DND-41 (cell line): ENCODE measurements around the gene IGLL5.

Experiments used
- ATAC-seq: fragments of 200-7000 bp; cut with Tn5 transposase; 3 replicates; pipeline ENCODE4 v1.9.1; 2021; ENCODE audit warnings: low read depth; ENCODE audit not compliant: insufficient read depth
- DNase-seq: peaks from one replicate; pipeline ENCODE4 v3.0.0-alpha.2; 2020
- H2AFZ ChIP-seq: 2 replicates; pipeline ENCODE4 v1.6.0; 2012; ENCODE audit warnings: low read depth, low read length
- H3K27ac ChIP-seq: 2 replicates; pipeline ENCODE4 v1.5.1; 2012; ENCODE audit warnings: low read length, inconsistent platforms
- H3K27me3 ChIP-seq: fragments of 200-600 bp; sonication (generic); 2 replicates; pipeline ENCODE4 v1.6.0; 2012; ENCODE audit warnings: low read length, mild to moderate bottlenecking, inconsistent platforms; ENCODE audit not compliant: insufficient read depth, poor library complexity
- H3K36me3 ChIP-seq: 2 replicates; pipeline ENCODE4 v1.5.1; 2012; ENCODE audit warnings: low read length, inconsistent platforms; ENCODE audit not compliant: insufficient read depth
- H3K4me1 ChIP-seq: 2 replicates; pipeline ENCODE4 v1.5.1; 2012; ENCODE audit warnings: mild to moderate bottlenecking, low read length; ENCODE audit not compliant: insufficient read depth
- H3K4me2 ChIP-seq: 2 replicates; pipeline ENCODE4 v1.6.0; 2012; ENCODE audit warnings: mild to moderate bottlenecking, moderate library complexity, low read length, inconsistent platforms; ENCODE audit not compliant: insufficient read depth
- H3K4me3 ChIP-seq, 2 experiments: fragments of 200-600 bp in 1 of 2; shearing (Covaris generic) in 1 of 2; 2 replicates each; pipeline ENCODE4 v1.5.1; 2012 to 2016; ENCODE audit warnings: inconsistent platforms in 2 of 2, low read length in 2 of 2, mild to moderate bottlenecking in 2 of 2, low read depth in 1 of 2, moderate library complexity in 1 of 2
- H3K79me2 ChIP-seq: 2 replicates; pipeline ENCODE4 v1.6.0; 2012; ENCODE audit warnings: low read length, inconsistent platforms; ENCODE audit not compliant: insufficient read depth
- H3K9ac ChIP-seq: 2 replicates; pipeline ENCODE4 v1.6.0; 2012; ENCODE audit warnings: low read depth, mild to moderate bottlenecking, inconsistent platforms, low read length, moderate library complexity
- H3K9me3 ChIP-seq: 2 replicates; pipeline ENCODE4 v1.5.1; 2012; ENCODE audit warnings: low read length, moderate library complexity, mild to moderate bottlenecking, inconsistent platforms; ENCODE audit not compliant: insufficient read depth, severe bottlenecking
- H4K20me1 ChIP-seq: 2 replicates; pipeline ENCODE4 v1.6.0; 2012; ENCODE audit warnings: low read length; ENCODE audit not compliant: insufficient read depth
- EZH2 ChIP-seq: IDR thresholded peaks from 3 replicates; pipeline ENCODE4 v1.6.1; 2012; ENCODE audit warnings: borderline replicate concordance, low read depth, mild to moderate bottlenecking, moderate library complexity, low read length, inconsistent platforms; ENCODE audit not compliant: severe bottlenecking
- TF ChIP-seq, protein P1 (sequence below): IDR thresholded peaks from 2 replicates; pipeline ENCODE4 v1.5.1; 2012; ENCODE audit warnings: borderline replicate concordance, low read length, moderate library complexity, mild to moderate bottlenecking; ENCODE audit not compliant: poor library complexity, severe bottlenecking; ENCODE audit errors: extremely low read depth

The IGLL5 gene

DNA sequence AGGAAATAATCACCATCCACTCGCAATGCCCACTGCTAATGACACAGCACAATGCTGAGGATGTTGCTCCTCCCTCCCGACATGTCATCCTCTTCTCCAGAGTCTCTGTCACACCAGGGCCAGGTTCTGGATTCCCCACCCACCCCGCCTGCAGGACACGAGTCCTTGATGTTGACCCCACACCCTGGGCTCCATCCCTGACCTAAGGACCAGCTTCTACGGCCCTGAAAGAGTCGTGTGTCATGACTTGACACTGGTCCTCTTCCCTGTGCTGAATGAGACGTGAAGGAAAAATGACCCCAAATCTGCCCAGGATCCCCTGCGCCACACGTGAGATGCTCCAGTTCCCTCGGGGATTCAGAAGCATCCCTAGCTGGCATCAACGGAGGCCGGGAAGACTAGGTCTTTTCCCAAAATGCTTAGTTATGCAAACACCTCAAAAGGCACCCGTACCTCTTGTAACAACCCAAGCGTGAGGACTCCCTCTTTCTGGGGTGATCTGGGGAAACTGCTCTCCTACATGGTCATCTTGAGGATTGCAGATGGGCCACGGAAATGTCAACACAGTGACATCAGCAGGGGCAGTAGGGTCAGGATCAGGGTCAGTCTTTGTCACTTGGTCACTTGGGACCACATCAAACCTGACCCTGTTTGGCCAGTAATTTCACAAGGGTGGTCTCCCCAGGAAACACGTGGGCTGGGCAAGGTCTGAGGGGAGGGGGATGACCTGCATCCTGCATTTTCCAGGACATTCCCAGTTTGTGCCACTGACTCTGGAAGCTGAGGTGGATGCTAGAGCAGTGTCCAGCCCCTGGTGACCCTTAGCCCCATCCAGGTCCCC lies 42.0 kb downstream of the IGLL5 start:
- Histone ChIP-seq H2AFZ (no peak overlapping the region), H3K27me3 (no peaks in the 10 kb centered on the region), H3K27ac (peak overlapping the region; percentile 59), H3K4me2 (no peak overlapping the region), H4K20me1 (no peaks in the 10 kb centered on the region), H3K36me3 (no peaks in the 10 kb centered on the region), H3K4me3 (no peak overlapping the region), H3K79me2 (no peaks in the 10 kb centered on the region), H3K9me3 (no peaks in the 10 kb centered on the region), H3K4me1 (peaks cover 19% of the 10 kb centered on the region), H3K9ac (no peak overlapping the region)
- TF ChIP-seq EZH2: no peak
- TF ChIP-seq, protein P1, sequence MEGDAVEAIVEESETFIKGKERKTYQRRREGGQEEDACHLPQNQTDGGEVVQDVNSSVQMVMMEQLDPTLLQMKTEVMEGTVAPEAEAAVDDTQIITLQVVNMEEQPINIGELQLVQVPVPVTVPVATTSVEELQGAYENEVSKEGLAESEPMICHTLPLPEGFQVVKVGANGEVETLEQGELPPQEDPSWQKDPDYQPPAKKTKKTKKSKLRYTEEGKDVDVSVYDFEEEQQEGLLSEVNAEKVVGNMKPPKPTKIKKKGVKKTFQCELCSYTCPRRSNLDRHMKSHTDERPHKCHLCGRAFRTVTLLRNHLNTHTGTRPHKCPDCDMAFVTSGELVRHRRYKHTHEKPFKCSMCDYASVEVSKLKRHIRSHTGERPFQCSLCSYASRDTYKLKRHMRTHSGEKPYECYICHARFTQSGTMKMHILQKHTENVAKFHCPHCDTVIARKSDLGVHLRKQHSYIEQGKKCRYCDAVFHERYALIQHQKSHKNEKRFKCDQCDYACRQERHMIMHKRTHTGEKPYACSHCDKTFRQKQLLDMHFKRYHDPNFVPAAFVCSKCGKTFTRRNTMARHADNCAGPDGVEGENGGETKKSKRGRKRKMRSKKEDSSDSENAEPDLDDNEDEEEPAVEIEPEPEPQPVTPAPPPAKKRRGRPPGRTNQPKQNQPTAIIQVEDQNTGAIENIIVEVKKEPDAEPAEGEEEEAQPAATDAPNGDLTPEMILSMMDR: no peak
- ATAC-seq (no peak), DNase-seq (no peak)

DNA sequence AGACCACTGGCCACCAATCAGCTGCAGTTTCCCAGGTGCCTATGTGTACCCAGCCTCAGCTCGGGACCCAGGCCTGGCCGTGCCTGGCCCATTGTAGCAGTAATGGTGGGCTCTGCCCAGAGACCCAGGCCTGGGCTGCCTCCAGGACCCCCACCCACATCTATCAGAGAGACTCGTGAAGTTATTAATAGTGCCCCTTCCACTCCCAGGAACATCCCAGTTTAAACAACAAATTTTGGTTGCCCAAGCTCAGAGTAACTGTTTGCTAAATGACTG lies 42.5 kb downstream of the IGLL5 start:
- no peaks in the 10 kb centered on the region for H3K36me3 ChIP-seq
- H4K20me1 ChIP-seq: no peaks in the 10 kb centered on the region
- no peak overlapping the region for H3K4me3 ChIP-seq
- H3K4me2 ChIP-seq: no peak overlapping the region
- no peak for TF ChIP-seq EZH2
- TF ChIP-seq, protein P1: no peak
- no peaks in the 10 kb centered on the region for H3K27me3 ChIP-seq
- DNase-seq (no peak), ATAC-seq (no peak)
- peaks cover 19% of the 10 kb centered on the region for H3K4me1 ChIP-seq
- H3K79me2 ChIP-seq: no peaks in the 10 kb centered on the region
- no peak overlapping the region for H3K9ac ChIP-seq
- H3K9me3 ChIP-seq: no peaks in the 10 kb centered on the region
- no peak overlapping the region for H3K27ac ChIP-seq
- H2AFZ ChIP-seq: no peak overlapping the region

DNA sequence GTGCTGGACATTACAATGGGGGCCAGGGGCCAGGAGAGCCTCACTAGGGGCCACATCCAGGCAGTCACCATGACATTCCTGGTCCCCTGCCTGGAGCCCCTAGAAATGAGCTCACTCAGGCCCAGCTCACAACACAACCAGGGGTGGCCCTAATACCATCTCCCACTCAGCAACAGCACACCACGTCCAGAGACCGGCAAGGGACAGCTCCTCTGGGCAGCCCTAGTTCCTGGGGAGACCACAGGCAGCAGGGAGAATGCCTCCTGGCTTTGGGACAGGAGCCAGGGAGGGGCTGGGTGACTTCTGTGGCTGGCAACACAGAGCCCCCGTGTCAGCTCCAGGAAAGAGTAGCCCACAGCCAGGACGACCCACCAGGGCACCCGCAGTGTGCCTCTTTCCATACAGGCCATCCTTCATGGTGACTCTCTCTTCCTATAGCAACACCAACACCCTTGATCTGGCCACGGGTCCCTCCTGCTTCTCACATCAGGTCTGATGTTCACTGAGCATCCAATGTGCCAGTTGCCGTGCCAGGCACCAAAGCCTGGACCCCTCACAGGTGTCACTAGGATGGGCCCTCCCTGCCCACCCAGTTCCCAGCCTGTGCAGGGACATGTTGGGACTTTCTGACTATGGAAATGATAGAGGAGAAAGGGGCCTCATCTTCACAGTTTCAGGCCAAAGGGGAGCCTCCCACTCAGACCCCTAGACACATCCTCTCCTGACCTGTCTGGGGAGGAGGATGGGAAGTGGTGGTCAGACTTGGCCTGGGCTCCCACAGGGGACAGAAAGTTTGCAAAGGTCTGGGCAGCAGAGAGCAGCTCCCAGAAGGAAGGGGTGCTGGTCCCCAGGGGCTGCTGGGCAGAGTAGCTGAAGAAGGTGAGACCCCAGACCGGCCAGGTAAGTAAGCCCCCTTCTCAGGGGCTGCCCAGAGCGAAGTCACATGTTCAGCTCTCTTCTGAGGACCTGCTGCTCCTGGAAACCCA lies 43.2 kb downstream of the IGLL5 start:
- no peaks in the 10 kb centered on the region for H3K9me3 ChIP-seq
- no peak overlapping the region for H2AFZ ChIP-seq
- H3K4me3 ChIP-seq: no peak overlapping the region
- H3K9ac ChIP-seq: no peak overlapping the region
- peak overlapping the region; percentile 48 for H3K27ac ChIP-seq
- ATAC-seq (no peak), DNase-seq (no peak)
- no peaks in the 10 kb centered on the region for H4K20me1 ChIP-seq
- H3K79me2 ChIP-seq: no peaks in the 10 kb centered on the region
- no peak overlapping the region for H3K4me2 ChIP-seq
- TF ChIP-seq, protein P1: no peak
- TF ChIP-seq EZH2: no peak
- no peaks in the 10 kb centered on the region for H3K36me3 ChIP-seq
- peaks cover 19% of the 10 kb centered on the region for H3K4me1 ChIP-seq
- H3K27me3 ChIP-seq: no peaks in the 10 kb centered on the region
